Neural progenitor cell (in vitro differentiated cells): ENCODE results near the gene VRK2. TPM values are rescaled to one million over a fixed set of nuclear protein-coding genes. Genes with fewer than 3 reads are reported as not detected.

ENCODE experiments used
- DNase-seq: peaks from one replicate; pipeline ENCODE4 v3.0.0-alpha.2; 2016; ENCODE audit warnings: low spot score
- H2AFZ ChIP-seq: fragments of 200-600 bp; sonication (generic); replicated peaks from 2 replicates; pipeline ENCODE4 v1.6.1; 2016; ENCODE audit warnings: antibody characterized with exemption
- H3F3A ChIP-seq: fragments of 200-600 bp; sonication (generic); 2 replicates; pipeline ENCODE4 v1.6.1; 2016; ENCODE audit warnings: antibody characterized with exemption, low read depth
- H3K27ac ChIP-seq: fragments of 200-600 bp; sonication (generic); 2 replicates; pipeline ENCODE4 v1.5.1; 2016; ENCODE audit warnings: mild to moderate bottlenecking
- H3K27me3 ChIP-seq: fragments of 200-600 bp; sonication (generic); 2 replicates; pipeline ENCODE4 v1.6.1; 2016; ENCODE audit warnings: mild to moderate bottlenecking, moderate library complexity
- H3K36me3 ChIP-seq: fragments of 200-600 bp; sonication (generic); 2 replicates; pipeline ENCODE4 v1.5.1; 2016
- H3K4me1 ChIP-seq: fragments of 200-600 bp; sonication (generic); 2 replicates; pipeline ENCODE4 v1.6.1; 2016; ENCODE audit warnings: mixed run types
- H3K4me2 ChIP-seq: fragments of 200-600 bp; sonication (generic); 2 replicates; pipeline ENCODE4 v1.6.1; 2016
- H3K4me3 ChIP-seq: fragments of 200-600 bp; sonication (generic); 2 replicates; pipeline ENCODE4 v1.5.1; 2016
- H3K79me2 ChIP-seq: fragments of 200-600 bp; sonication (generic); 2 replicates; pipeline ENCODE4 v1.6.1; 2016; ENCODE audit warnings: low read depth
- H3K9ac ChIP-seq: fragments of 200-600 bp; sonication (generic); 2 replicates; pipeline ENCODE4 v1.6.1; 2016
- H3K9me3 ChIP-seq: fragments of 200-600 bp; sonication (generic); 2 replicates; pipeline ENCODE4 v1.5.1; 2016; ENCODE audit warnings: low read depth
- H4K20me1 ChIP-seq: fragments of 200-600 bp; sonication (generic); 2 replicates; pipeline ENCODE4 v1.6.1; 2016; ENCODE audit warnings: low read depth
- H3K27ac Mint-ChIP-seq: 3 replicates; pipeline ENCODE4 v1.8.0; 2021; ENCODE audit warnings: mixed read lengths
- H3K27me3 Mint-ChIP-seq: 2 replicates; pipeline ENCODE4 v1.8.0; 2022; ENCODE audit warnings: low read depth, mild to moderate bottlenecking, inconsistent platforms, moderate library complexity, mixed read lengths; ENCODE audit not compliant: insufficient read depth
- H3K36me3 Mint-ChIP-seq: 3 replicates; pipeline ENCODE4 v1.8.0; 2021; ENCODE audit warnings: mixed read lengths
- H3K4me1 Mint-ChIP-seq: 3 replicates; pipeline ENCODE4 v1.8.0; 2021; ENCODE audit warnings: mixed read lengths
- H3K4me3 Mint-ChIP-seq: 3 replicates; pipeline ENCODE4 v1.8.0; 2021; ENCODE audit warnings: mild to moderate bottlenecking, moderate library complexity, mixed read lengths
- H3K9me3 Mint-ChIP-seq: 3 replicates; pipeline ENCODE4 v1.8.0; 2020; ENCODE audit warnings: mixed read lengths
- CTCF ChIP-seq: fragments of 200-600 bp; sonication (generic); IDR thresholded peaks from 2 replicates; pipeline ENCODE4 v1.5.1; 2017; ENCODE audit warnings: antibody characterized with exemption, mild to moderate bottlenecking
- EZH2 ChIP-seq: fragments of 200-600 bp; sonication (generic); IDR thresholded peaks from 2 replicates; pipeline ENCODE4 v1.6.1; 2017; ENCODE audit warnings: antibody characterized with exemption, mild to moderate bottlenecking, moderate library complexity
- EZH2phosphoT487 ChIP-seq: fragments of 200-600 bp; sonication (generic); IDR thresholded peaks from 2 replicates; pipeline ENCODE4 v1.6.1; 2017; ENCODE audit warnings: antibody characterized with exemption
- total RNA-seq: library from RNA; depleted of rRNA; stranded (reverse); fragments of >200 nt; gene quantifications from 2 replicates; pipeline ENCODE4 v1.2.3, GENCODE V29; 2015; ENCODE audit warnings: low replicate concordance

VRK2 gene
- total RNA-seq, 1 donor from 2014 or later: 39.2 TPM

DNA sequence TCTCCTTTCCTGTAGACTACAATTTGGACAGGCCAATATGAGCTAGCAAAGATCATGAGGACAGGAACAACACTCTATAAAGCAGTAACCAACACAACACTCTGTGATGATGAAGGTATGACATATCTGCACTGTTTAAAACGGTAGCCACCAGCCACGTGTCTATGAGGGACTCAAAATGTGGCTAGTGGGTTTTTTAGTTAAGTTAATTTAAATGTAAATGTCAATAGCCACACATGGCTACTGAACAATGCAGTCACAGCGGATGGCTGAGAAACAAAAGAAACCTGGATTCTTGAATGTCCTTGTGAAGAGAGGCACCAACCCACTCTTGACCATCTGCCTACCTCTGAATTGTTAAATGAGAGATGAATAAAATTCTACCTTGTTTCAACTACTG lies 160.6 kb downstream of the VRK2 start:
- no peak overlapping the region for H3K27ac Mint-ChIP-seq
- TF ChIP-seq EZH2: no peak
- TF ChIP-seq CTCF: no peak
- TF ChIP-seq EZH2phosphoT487: no peak
- peaks cover 4% of the 10 kb centered on the region for H4K20me1 ChIP-seq
- H3K9ac ChIP-seq: no peak overlapping the region
- H3K27me3 Mint-ChIP-seq: peaks cover 6% of the 10 kb centered on the region
- H3K4me3 Mint-ChIP-seq: no peak overlapping the region
- H3K4me1 ChIP-seq: peaks cover 18% of the 10 kb centered on the region
- H3K27me3 ChIP-seq: no peaks in the 10 kb centered on the region
- peaks cover 23% of the 10 kb centered on the region for H3K9me3 Mint-ChIP-seq
- H3F3A ChIP-seq: no peaks in the 10 kb centered on the region
- H3K4me1 Mint-ChIP-seq: peaks cover 4% of the 10 kb centered on the region
- H3K27ac ChIP-seq: no peak overlapping the region
- H2AFZ ChIP-seq: no peak overlapping the region
- no peaks in the 10 kb centered on the region for H3K9me3 ChIP-seq
- H3K4me3 ChIP-seq: no peak overlapping the region
- peaks cover 35% of the 10 kb centered on the region for H3K36me3 Mint-ChIP-seq
- H3K79me2 ChIP-seq: peaks cover 19% of the 10 kb centered on the region
- H3K36me3 ChIP-seq: peaks cover 28% of the 10 kb centered on the region
- peak overlapping the region; percentile 19 for H3K4me2 ChIP-seq
- peak; percentile 39 for DNase-seq

Other genes with a start within 250 kb of the VRK2 start
- gene FANCL, start 194.5 kb downstream of the VRK2 start, total RNA-seq: 112 and 189 TPM in 2 replicates